Lower lobe of right lung (tissue), 2 donors: ENCODE measurements around the gene FAM170B. TPM values are rescaled to one million over a fixed set of nuclear protein-coding genes. Genes with fewer than 3 reads are reported as not detected.
A peak's percentile ranks its signal among the peaks of the same experiment; 100 is the strongest.

Experiments
- ATAC-seq, 2 donors: fragments of 200-7000 bp; cut with Tn5 transposase; one replicate each; pipeline ENCODE4 v1.9.1; 2020 to 2022; ENCODE audit warnings: mild to moderate bottlenecking in 2 of 2, moderate library complexity in 2 of 2
- DNase-seq: peaks from one replicate; pipeline ENCODE4 v3.0.0-alpha.2; 2020
- H3K27ac ChIP-seq: fragments of 200-600 bp; one replicate; pipeline ENCODE4 v1.8.0; 2022
- H3K27me3 ChIP-seq: fragments of 200-600 bp; one replicate; pipeline ENCODE4 v1.8.0; 2022; ENCODE audit warnings: low read depth
- H3K36me3 ChIP-seq: fragments of 200-600 bp; one replicate; pipeline ENCODE4 v1.8.0; 2022; ENCODE audit warnings: mild to moderate bottlenecking
- H3K4me1 ChIP-seq: fragments of 200-600 bp; one replicate; pipeline ENCODE4 v1.8.0; 2022
- H3K4me3 ChIP-seq: fragments of 200-600 bp; one replicate; pipeline ENCODE4 v1.8.0; 2022; ENCODE audit warnings: mild to moderate bottlenecking
- H3K9me3 ChIP-seq: fragments of 200-600 bp; one replicate; pipeline ENCODE4 v1.8.0; 2022
- intact Hi-C: fragments of 100-400 bp; cut with DNase I; formaldehyde crosslinking; loops from one replicate; pipeline ENCODE4 v1.11.0; 2022
- total RNA-seq: library from RNA; stranded (reverse); fragmentation: NEBNext Ultra II Directional; extraction: Animal tissue kit (Norgen Biotek cat#: 25700); gene quantifications from one replicate; pipeline ENCODE4 v1.2.1, GENCODE V29; 2021
- TF ChIP-seq, protein P1 (sequence below): fragments of 200-600 bp; IDR thresholded peaks from one replicate; pipeline ENCODE4 v1.8.0; 2022; ENCODE audit warnings: antibody characterized with exemption, mild to moderate bottlenecking
- donor health status: DM: no; HTN: yes; CAD: no; lungs with severe emphysema.

FAM170B gene
- total RNA-seq, 1 donor from 2014 or later: not detected

DNA sequence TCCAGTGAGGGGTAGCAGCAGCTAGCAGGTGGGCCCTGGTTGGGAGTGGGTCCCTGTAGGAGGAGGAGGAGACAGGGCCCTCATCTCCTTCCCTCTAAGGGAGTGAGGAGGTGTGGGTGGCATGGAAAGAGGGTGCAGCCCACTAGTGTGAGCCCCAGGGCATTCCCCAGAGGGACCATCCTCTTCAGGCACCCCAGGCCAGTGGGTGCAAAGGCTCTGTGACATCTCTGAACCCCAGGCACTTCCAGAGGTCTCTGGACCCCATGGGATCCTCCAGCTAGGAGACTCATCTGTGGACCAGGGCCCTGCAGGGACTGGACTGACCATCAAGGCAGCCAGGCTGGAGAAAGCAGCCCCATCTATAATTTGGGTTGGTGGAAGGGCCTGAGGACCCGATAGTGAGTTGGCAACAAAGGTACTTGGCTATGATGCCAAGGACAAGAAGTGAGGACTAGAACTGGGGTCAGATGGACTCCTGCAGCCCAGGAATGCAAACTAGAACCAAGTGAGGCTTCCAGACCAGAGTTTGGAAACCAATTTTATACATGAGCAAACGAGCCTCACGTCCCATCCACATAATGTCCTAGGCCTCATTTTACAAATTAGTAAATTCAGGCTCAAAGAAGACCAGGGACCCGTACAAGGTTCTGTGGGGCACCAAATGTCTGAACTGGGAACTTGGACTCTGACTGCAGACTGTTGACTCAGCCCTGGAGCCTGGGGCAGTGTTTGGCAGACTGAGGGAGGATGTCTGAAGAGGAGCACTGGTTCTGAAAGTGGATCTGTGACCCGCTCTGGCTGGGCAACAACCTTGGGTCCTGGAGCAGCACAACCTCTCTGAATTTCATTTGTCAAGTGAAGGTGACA, 17.1 kb downstream of the FAM170B start:
- no peak overlapping the region for H3K27ac ChIP-seq
- no peak overlapping the region for H3K4me3 ChIP-seq
- peak in 1 of 2 donors; percentile 17 for ATAC-seq
- H3K4me1 ChIP-seq: peaks cover 16% of the 10 kb centered on the region
- H3K27me3 ChIP-seq: peaks cover 8% of the 10 kb centered on the region
- TF ChIP-seq, protein P1, sequence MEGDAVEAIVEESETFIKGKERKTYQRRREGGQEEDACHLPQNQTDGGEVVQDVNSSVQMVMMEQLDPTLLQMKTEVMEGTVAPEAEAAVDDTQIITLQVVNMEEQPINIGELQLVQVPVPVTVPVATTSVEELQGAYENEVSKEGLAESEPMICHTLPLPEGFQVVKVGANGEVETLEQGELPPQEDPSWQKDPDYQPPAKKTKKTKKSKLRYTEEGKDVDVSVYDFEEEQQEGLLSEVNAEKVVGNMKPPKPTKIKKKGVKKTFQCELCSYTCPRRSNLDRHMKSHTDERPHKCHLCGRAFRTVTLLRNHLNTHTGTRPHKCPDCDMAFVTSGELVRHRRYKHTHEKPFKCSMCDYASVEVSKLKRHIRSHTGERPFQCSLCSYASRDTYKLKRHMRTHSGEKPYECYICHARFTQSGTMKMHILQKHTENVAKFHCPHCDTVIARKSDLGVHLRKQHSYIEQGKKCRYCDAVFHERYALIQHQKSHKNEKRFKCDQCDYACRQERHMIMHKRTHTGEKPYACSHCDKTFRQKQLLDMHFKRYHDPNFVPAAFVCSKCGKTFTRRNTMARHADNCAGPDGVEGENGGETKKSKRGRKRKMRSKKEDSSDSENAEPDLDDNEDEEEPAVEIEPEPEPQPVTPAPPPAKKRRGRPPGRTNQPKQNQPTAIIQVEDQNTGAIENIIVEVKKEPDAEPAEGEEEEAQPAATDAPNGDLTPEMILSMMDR: no peak
- no peaks in the 10 kb centered on the region for H3K9me3 ChIP-seq
- intact Hi-C loops: no loop called here
- H3K36me3 ChIP-seq: no peaks in the 10 kb centered on the region
- DNase-seq: no peak

DNA sequence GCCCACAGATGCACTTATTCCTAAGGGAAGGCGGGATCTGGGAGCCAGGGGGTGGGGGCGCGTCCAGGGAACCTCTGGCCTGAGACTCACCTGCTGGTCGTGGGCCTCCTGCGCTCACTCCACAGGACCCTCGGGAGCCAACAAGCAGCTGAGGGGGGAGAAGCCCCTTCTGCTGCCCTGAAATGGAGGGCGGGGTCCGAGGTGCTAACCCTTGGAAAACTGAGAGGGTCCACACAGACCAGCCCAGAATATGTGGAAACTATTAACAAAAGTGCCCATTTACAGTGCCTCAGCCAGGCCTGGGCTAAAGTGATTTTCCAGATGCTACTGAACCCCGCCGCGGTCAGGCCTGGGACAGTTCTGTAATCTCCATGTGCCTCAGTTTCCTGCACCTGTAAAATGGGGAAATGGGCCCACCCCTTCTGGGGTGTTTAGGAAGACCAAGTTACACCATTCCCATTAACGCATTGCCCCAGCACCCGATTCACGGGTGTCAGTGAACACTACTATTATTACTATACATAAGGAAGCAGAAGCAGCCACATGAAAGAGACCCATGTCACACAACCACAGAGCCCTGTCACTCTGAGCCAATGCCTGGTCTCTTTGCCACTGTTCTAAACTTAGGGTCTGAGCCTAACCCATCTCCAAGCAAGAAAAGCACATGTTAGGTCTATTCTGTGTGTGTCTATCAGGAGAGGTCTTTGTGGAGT, 17.9 kb downstream of the FAM170B start:
- H3K27me3 ChIP-seq: peaks cover 8% of the 10 kb centered on the region
- no peak for ATAC-seq
- intact Hi-C loops: no loop called here
- H3K27ac ChIP-seq: peak overlapping the region; percentile 49
- H3K36me3 ChIP-seq: no peaks in the 10 kb centered on the region
- H3K9me3 ChIP-seq: no peaks in the 10 kb centered on the region
- H3K4me3 ChIP-seq: peak overlapping the region; percentile 29
- H3K4me1 ChIP-seq: peaks cover 19% of the 10 kb centered on the region
- no peak for DNase-seq
- TF ChIP-seq, protein P1: no peak

DNA sequence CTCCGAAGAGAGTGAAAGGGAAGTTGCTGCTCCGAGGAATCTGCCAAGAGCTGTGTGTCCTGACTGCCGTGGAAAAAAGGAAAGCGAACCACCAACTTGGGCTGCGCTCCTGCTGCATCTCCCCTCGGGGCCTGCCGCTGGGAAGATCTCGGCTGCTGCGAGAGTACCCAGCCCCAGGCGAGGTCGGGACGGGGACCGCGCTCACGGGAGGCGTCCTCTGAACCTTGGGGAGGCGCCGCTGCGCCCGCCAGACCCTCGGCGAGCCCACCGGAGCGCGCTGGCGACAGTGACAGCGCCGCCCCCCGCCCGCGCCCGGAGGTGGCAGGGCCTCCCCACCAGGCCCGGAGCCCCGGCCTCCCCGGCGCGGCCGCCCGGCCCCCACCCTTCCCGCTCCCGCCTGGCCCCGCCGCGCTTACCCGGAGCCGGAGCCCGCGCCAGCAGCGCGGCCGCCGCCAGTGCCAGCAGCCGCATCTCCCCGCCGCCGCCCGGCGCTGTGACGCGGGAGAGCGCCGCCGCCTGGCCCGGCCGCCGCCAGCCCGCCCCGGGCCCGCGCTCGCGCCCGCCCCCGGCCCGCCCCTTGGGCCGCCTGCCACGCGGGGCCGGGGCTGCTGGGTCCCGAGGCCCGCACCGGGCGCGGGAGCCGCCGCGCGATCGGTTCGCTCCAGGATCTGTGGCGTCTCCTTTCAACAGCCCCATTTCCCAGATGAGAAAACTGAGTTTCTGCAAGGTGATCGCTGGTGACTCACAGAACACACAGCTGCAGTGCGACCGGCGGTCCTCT, 18.6 kb downstream of the FAM170B start, which contains the start of gene VSTM4:
Gene VSTM4 (minus strand): TSS at position 508 of the 781 bp plus-strand sequence. CDS start 37 bp downstream, at position 471.
- peak; percentile 48 to 49 for ATAC-seq
- no peak for DNase-seq
- Histone ChIP-seq H3K27me3 (peaks cover 8% of the 10 kb centered on the region), H3K27ac (peak within 1 kb of the TSS; percentile 74), H3K4me1 (peaks cover 23% of the 10 kb centered on the region), H3K36me3 (no peaks in the 10 kb centered on the region), H3K9me3 (no peaks in the 10 kb centered on the region), H3K4me3 (peak within 1 kb of the TSS; percentile 65)
- intact Hi-C loops: no loop called here
- TF ChIP-seq, protein P1: no peak

DNA sequence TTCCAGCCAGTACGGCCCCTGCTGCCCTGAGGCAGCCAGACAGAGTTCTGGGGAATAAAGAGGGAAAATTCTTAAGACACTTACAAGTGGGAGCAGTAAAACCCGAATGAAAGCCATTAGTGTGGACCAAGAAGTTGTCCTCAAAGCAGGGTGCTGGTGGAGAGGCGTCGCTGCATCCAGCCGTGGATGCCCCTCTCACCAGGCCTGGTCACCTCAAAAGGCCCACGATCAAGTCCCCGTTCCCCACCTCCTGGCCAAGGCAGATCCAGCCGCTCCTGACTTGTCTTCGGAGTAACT, 19.2 kb downstream of the FAM170B start:
- DNase-seq (no peak), ATAC-seq (peak in 1 of 2 donors; percentile 28)
- H3K4me3 ChIP-seq: peak overlapping the region; percentile 65
- peak overlapping the region; percentile 74 for H3K27ac ChIP-seq
- TF ChIP-seq, protein P1: no peak
- peaks cover 8% of the 10 kb centered on the region for H3K27me3 ChIP-seq
- H3K36me3 ChIP-seq: no peaks in the 10 kb centered on the region
- peaks cover 28% of the 10 kb centered on the region for H3K4me1 ChIP-seq
- intact Hi-C loops: no loop called here
- no peaks in the 10 kb centered on the region for H3K9me3 ChIP-seq

DNA sequence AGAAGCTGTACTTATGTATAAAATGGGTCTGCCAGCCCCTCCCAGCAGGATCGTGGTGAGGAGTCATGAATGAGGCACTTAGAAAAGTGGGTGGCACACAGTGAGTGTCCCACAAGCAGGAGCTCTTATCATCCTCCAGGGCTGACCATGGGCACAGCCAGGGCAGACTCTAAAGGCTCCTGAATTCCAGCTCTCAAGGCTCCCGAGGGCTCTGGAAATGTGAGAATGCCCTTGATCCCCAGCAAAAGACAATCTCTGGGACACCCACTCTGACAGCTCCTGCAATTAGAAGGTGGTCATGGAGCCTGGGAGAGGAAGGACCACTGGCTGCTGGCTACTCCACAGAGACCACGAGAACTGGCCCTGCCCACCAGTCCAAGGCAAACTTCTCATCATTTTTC, 20.1 kb downstream of the FAM170B start:
- Histone ChIP-seq H3K27me3 (peaks cover 8% of the 10 kb centered on the region), H3K9me3 (no peaks in the 10 kb centered on the region), H3K4me1 (peaks cover 36% of the 10 kb centered on the region), H3K4me3 (peak overlapping the region; percentile 65), H3K27ac (no peak overlapping the region), H3K36me3 (no peaks in the 10 kb centered on the region)
- no peak for DNase-seq
- ATAC-seq: peak; percentile 23 to 49
- TF ChIP-seq, protein P1: no peak
- intact Hi-C loops: no loop called here
